ENCODE results near the gene SLC26A3.

DNA sequence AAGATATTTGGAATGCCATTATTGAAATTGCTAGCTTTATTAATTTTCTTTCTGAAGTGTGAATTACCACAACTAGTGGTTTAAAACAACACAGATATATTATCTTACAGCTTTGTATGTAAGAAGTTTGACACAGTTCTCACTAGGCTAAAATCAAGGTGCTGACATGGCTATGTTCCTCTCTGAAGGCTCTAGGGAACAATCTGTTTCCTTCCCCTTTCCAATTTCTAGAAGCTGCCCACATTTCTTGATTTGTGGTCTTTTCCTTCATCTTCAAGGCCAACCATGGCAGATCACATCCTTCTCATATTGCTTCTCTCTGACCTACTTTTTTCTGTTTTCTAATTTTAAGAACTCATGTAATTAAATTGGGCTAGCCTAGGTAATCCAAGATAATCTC is 43.3 kb upstream of the SLC26A3 start:
- no peak for TF ChIP-seq ZNF324 (tag by site-specific recombination; IDR thresholded peaks at IDR 0.05)
- TF ChIP-seq, protein P1, sequence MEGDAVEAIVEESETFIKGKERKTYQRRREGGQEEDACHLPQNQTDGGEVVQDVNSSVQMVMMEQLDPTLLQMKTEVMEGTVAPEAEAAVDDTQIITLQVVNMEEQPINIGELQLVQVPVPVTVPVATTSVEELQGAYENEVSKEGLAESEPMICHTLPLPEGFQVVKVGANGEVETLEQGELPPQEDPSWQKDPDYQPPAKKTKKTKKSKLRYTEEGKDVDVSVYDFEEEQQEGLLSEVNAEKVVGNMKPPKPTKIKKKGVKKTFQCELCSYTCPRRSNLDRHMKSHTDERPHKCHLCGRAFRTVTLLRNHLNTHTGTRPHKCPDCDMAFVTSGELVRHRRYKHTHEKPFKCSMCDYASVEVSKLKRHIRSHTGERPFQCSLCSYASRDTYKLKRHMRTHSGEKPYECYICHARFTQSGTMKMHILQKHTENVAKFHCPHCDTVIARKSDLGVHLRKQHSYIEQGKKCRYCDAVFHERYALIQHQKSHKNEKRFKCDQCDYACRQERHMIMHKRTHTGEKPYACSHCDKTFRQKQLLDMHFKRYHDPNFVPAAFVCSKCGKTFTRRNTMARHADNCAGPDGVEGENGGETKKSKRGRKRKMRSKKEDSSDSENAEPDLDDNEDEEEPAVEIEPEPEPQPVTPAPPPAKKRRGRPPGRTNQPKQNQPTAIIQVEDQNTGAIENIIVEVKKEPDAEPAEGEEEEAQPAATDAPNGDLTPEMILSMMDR (tag by site-specific recombination; IDR thresholded peaks at IDR 0.05) = no peak
- TF ChIP-seq BCL11A (tag by site-specific recombination; IDR thresholded peaks at IDR 0.05; ENCODE audit: low read depth) = no peak
- TF ChIP-seq ZNF777 (tag by site-specific recombination; IDR thresholded peaks at IDR 0.05; ENCODE audit: borderline replicate concordance) = no peak
- TF ChIP-seq, protein P2, sequence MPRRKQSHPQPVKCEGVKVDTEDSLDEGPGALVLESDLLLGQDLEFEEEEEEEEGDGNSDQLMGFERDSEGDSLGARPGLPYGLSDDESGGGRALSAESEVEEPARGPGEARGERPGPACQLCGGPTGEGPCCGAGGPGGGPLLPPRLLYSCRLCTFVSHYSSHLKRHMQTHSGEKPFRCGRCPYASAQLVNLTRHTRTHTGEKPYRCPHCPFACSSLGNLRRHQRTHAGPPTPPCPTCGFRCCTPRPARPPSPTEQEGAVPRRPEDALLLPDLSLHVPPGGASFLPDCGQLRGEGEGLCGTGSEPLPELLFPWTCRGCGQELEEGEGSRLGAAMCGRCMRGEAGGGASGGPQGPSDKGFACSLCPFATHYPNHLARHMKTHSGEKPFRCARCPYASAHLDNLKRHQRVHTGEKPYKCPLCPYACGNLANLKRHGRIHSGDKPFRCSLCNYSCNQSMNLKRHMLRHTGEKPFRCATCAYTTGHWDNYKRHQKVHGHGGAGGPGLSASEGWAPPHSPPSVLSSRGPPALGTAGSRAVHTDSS (tag by site-specific recombination; IDR thresholded peaks at IDR 0.05) = no peak
- no peak for TF ChIP-seq ZSCAN23 (tag by site-specific recombination; IDR thresholded peaks at IDR 0.05)
- no peak for TF ChIP-seq ZNF843 (tag by site-specific recombination; IDR thresholded peaks at IDR 0.05)
- TF ChIP-seq, protein P3, sequence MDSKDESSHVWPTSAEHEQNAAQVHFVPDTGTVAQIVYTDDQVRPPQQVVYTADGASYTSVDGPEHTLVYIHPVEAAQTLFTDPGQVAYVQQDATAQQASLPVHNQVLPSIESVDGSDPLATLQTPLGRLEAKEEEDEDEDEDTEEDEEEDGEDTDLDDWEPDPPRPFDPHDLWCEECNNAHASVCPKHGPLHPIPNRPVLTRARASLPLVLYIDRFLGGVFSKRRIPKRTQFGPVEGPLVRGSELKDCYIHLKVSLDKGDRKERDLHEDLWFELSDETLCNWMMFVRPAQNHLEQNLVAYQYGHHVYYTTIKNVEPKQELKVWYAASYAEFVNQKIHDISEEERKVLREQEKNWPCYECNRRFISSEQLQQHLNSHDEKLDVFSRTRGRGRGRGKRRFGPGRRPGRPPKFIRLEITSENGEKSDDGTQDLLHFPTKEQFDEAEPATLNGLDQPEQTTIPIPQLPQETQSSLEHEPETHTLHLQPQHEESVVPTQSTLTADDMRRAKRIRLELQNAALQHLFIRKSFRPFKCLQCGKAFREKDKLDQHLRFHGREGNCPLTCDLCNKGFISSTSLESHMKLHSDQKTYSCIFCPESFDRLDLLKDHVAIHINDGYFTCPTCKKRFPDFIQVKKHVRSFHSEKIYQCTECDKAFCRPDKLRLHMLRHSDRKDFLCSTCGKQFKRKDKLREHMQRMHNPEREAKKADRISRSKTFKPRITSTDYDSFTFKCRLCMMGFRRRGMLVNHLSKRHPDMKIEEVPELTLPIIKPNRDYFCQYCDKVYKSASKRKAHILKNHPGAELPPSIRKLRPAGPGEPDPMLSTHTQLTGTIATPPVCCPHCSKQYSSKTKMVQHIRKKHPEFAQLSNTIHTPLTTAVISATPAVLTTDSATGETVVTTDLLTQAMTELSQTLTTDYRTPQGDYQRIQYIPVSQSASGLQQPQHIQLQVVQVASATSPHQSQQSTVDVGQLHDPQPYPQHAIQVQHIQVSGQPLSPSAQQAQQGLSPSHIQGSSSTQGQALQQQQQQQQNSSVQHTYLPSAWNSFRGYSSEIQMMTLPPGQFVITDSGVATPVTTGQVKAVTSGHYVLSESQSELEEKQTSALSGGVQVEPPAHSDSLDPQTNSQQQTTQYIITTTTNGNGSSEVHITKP (tag by site-specific recombination; IDR thresholded peaks at IDR 0.05) = no peak

All from HEK293 (cell line).